Loucy (cell line): Measurements from ENCODE around the gene IFITM10.

Source experiments
- CTCF ChIP-seq: fragments of 200-600 bp; sonication (generic); conservative IDR thresholded peaks from 2 replicates; pipeline ENCODE4 v1.5.1; 2014; ENCODE audit warnings: mild to moderate bottlenecking, antibody characterized with exemption, low read length
- EZH2phosphoT487 ChIP-seq: fragments of 200-600 bp; IDR thresholded peaks from 2 replicates; pipeline ENCODE4 v1.6.1; 2018; ENCODE audit warnings: antibody characterized with exemption, mild to moderate bottlenecking, moderate library complexity, borderline replicate concordance

DNA sequence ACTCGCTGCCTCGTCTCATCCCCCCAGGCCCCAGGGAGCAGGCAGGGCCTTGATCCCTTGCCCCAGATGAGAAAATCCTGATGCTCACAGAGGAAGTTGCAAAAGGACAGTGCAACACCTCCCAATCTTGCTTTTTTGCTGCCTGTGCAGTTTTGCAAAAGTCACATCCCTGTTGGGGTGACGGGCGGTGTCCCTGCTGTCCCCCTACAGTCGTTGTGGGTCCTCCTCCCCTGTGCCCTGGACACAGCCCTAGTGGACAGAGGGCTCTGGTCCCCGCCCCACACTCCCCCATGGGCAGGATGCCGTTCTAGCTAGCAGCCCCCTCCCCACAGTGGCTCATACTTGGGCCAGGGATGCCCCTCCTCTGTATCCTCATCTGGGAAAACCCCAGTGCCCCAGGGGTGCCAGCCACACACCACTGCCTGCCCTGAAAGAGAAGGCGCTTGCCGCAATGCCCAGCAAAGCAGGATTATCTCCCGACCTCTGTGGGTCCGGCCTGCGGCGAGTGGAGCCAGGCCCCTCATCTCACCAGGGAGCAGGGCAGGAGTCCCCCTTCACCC is 31.7 kb upstream of the IFITM10 start:
- TF ChIP-seq CTCF (no peak), EZH2phosphoT487 (no peak)
